IMR-90 (cell line): ENCODE measurements around the gene GUCY1A2. TPM values are rescaled to one million over a fixed set of nuclear protein-coding genes. Genes with fewer than 3 reads are reported as not detected.

Experiments used
- ATAC-seq: fragments of 200-7000 bp; cut with Tn5 transposase; 2 replicates; pipeline ENCODE4 v1.9.1; 2020; ENCODE audit warnings: low read depth, mild to moderate bottlenecking, moderate library complexity
- BruUV-seq: library from RNA; stranded (reverse); fragments of 400-500 nt; replicated peaks from 2 replicates; lab custom pipeline; 2021; lab: Mats Ljungman, UMichigan
- CTCF ChIA-PET: fragments of 300-600 bp; formaldehyde crosslinking; extraction: SDS; loops from one replicate; lab custom pipeline; 2021; ENCODE audit warnings: antibody characterized with exemption; lab: Yijun Ruan, JAX
- POLR2A ChIA-PET: fragments of 300-600 bp; sonication (Branson Sonifier 250); formaldehyde crosslinking; loops from one replicate; lab custom pipeline; 2022; ENCODE audit warnings: antibody characterized with exemption; ENCODE audit not compliant: unreplicated experiment; lab: Charles Lee
- DNase-seq: peaks from one replicate; pipeline ENCODE4 v3.0.0; 2013
- H2AFZ ChIP-seq: replicated peaks from 2 replicates; pipeline ENCODE3; 2013; ENCODE audit warnings: low read length, mild to moderate bottlenecking; ENCODE audit not compliant: poor library complexity
- H2AK5ac ChIP-seq: 2 replicates; pipeline ENCODE4 v1.6.1; 2013; ENCODE audit warnings: low read depth, low read length, inconsistent platforms
- H2AK9ac ChIP-seq: replicated peaks from 2 replicates; pipeline ENCODE3; 2013; ENCODE audit warnings: mild to moderate bottlenecking, low read depth, low read length, moderate library complexity; ENCODE audit not compliant: poor library complexity
- H2BK120ac ChIP-seq: 2 replicates; pipeline ENCODE4 v1.6.1; 2013; ENCODE audit warnings: low read depth, low read length, inconsistent platforms
- H2BK15ac ChIP-seq: 3 replicates; pipeline ENCODE4 v1.6.1; 2013; ENCODE audit warnings: low read depth, low read length, inconsistent platforms
- H2BK20ac ChIP-seq: 2 replicates; pipeline ENCODE4 v1.6.1; 2013; ENCODE audit warnings: low read depth, mild to moderate bottlenecking, inconsistent platforms, low read length, moderate library complexity
- H2BK5ac ChIP-seq: 2 replicates; pipeline ENCODE4 v1.6.1; 2013; ENCODE audit warnings: mild to moderate bottlenecking, low read depth, low read length, inconsistent platforms; ENCODE audit not compliant: poor library complexity, severe bottlenecking
- H3K14ac ChIP-seq: replicated peaks from 2 replicates; pipeline ENCODE4 v1.6.1; 2013; ENCODE audit warnings: low read depth, low read length, inconsistent platforms
- H3K18ac ChIP-seq: 2 replicates; pipeline ENCODE4 v1.6.1; 2013; ENCODE audit warnings: low read depth, low read length, control low read depth
- H3K23ac ChIP-seq: 2 replicates; pipeline ENCODE4 v1.6.1; 2013; ENCODE audit warnings: low read depth, low read length, inconsistent platforms
- H3K27ac ChIP-seq: 2 replicates; pipeline ENCODE4 v1.5.1; 2013; ENCODE audit warnings: mild to moderate bottlenecking, control low read depth, low read length; ENCODE audit not compliant: insufficient read depth
- H3K27me3 ChIP-seq: 2 replicates; pipeline ENCODE4 v1.6.1; 2013; ENCODE audit warnings: low read length; ENCODE audit not compliant: control insufficient read depth, insufficient read depth
- H3K36me3 ChIP-seq: 2 replicates; pipeline ENCODE4 v1.6.1; 2013; ENCODE audit warnings: low read length, mixed read lengths; ENCODE audit not compliant: control insufficient read depth, insufficient read depth
- H3K4ac ChIP-seq: 2 replicates; pipeline ENCODE4 v1.6.1; 2013; ENCODE audit warnings: low read depth, low read length, inconsistent platforms
- H3K4me1 ChIP-seq: 2 replicates; pipeline ENCODE4 v1.6.1; 2013; ENCODE audit warnings: low read length, mixed read lengths; ENCODE audit not compliant: control insufficient read depth, insufficient read depth
- H3K4me2 ChIP-seq: 2 replicates; pipeline ENCODE4 v1.6.1; 2013; ENCODE audit warnings: low read depth, mild to moderate bottlenecking, control low read depth, low read length, moderate library complexity
- H3K4me3 ChIP-seq: 2 replicates; pipeline ENCODE4 v1.5.1; 2013; ENCODE audit warnings: low read depth, mild to moderate bottlenecking, control low read depth, low read length, moderate library complexity; ENCODE audit not compliant: insufficient read depth
- H3K56ac ChIP-seq: 2 replicates; pipeline ENCODE4 v1.6.1; 2013; ENCODE audit warnings: low read length, inconsistent platforms; ENCODE audit not compliant: insufficient read depth; ENCODE audit errors: extremely low read depth
- H3K79me1 ChIP-seq, 2 experiments: 2 replicates each; pipeline ENCODE4 v1.6.1; 2013; ENCODE audit warnings: low read length in 2 of 2, inconsistent platforms in 1 of 2, low read depth in 1 of 2
- H3K9ac ChIP-seq: 2 replicates; pipeline ENCODE4 v1.6.1; 2013; ENCODE audit warnings: low read depth, low read length, control low read depth
- H3K9me1 ChIP-seq: 2 replicates; pipeline ENCODE4 v1.6.1; 2013; ENCODE audit warnings: low read length, inconsistent platforms; ENCODE audit not compliant: insufficient read depth
- H3K9me3 ChIP-seq: 2 replicates; pipeline ENCODE4 v1.6.1; 2013; ENCODE audit warnings: low read length; ENCODE audit not compliant: control insufficient read depth, insufficient read depth
- H4K20me1 ChIP-seq: 2 replicates; pipeline ENCODE4 v1.6.1; 2013; ENCODE audit warnings: low read length, inconsistent platforms; ENCODE audit not compliant: insufficient read depth
- H4K5ac ChIP-seq: 2 replicates; pipeline ENCODE4 v1.6.1; 2013; ENCODE audit warnings: mild to moderate bottlenecking, low read depth, low read length, control low read depth
- H4K8ac ChIP-seq, 2 experiments: 2 replicates each; pipeline ENCODE4 v1.6.1; 2013; ENCODE audit warnings: low read depth in 2 of 2, low read length in 2 of 2, control low read depth in 1 of 2, inconsistent platforms in 1 of 2
- H4K91ac ChIP-seq: 2 replicates; pipeline ENCODE4 v1.6.1; 2013; ENCODE audit warnings: low read depth, low read length, inconsistent platforms; ENCODE audit not compliant: insufficient read depth
- BHLHE40 ChIP-seq: fragments of 150-350 bp; IDR thresholded peaks from 2 replicates; pipeline ENCODE4 v1.6.1; 2016; ENCODE audit warnings: mild to moderate bottlenecking, low read depth, low read length
- CEBPB ChIP-seq: IDR thresholded peaks from 2 replicates; pipeline ENCODE4 v1.6.1; 2012; ENCODE audit warnings: low read depth, low read length, improper control_type of control experiment
- CHD1 ChIP-seq: IDR thresholded peaks from 2 replicates; pipeline ENCODE4 v1.6.1; 2012; ENCODE audit warnings: low read depth, low read length, improper control_type of control experiment
- FOS ChIP-seq: fragments of 150-350 bp; IDR thresholded peaks from 2 replicates; pipeline ENCODE4 v1.6.1; 2016; ENCODE audit warnings: low read depth, low read length
- MAFK ChIP-seq: IDR thresholded peaks from 2 replicates; pipeline ENCODE4 v1.6.1; 2012; ENCODE audit warnings: low read depth, low read length, improper control_type of control experiment
- MXI1 ChIP-seq: IDR thresholded peaks from 2 replicates; pipeline ENCODE4 v1.6.1; 2012; ENCODE audit warnings: low read depth, mild to moderate bottlenecking, low read length, moderate library complexity, borderline replicate concordance
- NFE2L2 ChIP-seq: fragments of 150-350 bp; IDR thresholded peaks from 2 replicates; pipeline ENCODE4 v1.6.1; 2016; ENCODE audit warnings: low read depth, mild to moderate bottlenecking, low read length
- POLR2A ChIP-seq: IDR thresholded peaks from 2 replicates; pipeline ENCODE4 v1.6.1; 2012; ENCODE audit warnings: mild to moderate bottlenecking, low read depth, low read length
- RCOR1 ChIP-seq: IDR thresholded peaks from 2 replicates; pipeline ENCODE4 v1.6.1; 2012; ENCODE audit warnings: mild to moderate bottlenecking, low read length, improper control_type of control experiment; ENCODE audit not compliant: insufficient replicate concordance
- RFX5 ChIP-seq: IDR thresholded peaks from 2 replicates; pipeline ENCODE4 v1.8.0; 2012; ENCODE audit warnings: low read depth, mild to moderate bottlenecking, low read length, moderate library complexity
- SMC3 ChIP-seq: fragments of 150-350 bp; IDR thresholded peaks from 2 replicates; pipeline ENCODE4 v1.6.1; 2016; ENCODE audit warnings: low read depth, mild to moderate bottlenecking, antibody characterized with exemption, low read length, moderate library complexity
- WGBS, 2 experiments: methylation state at CpG; one replicate each; pipeline versions ENCODE4 v1.1.5 to v1.1.7; 2013; ENCODE audit warnings: missing lambda C conversion rate in 2 of 2; ENCODE audit not compliant: insufficient read length in 1 of 2; ENCODE audit errors: extremely low coverage in 2 of 2; 5-methylcytosine and 5-hydroxymethylcytosine counted together
- dilution Hi-C: fragments of 300-500 bp; cut with HindIII; formaldehyde crosslinking; loops from one replicate; pipeline ENCODE4 v1.14.3; 2018; ENCODE audit warnings: low sequenced_read_pairs; ENCODE audit not compliant: unreplicated experiment
- in situ Hi-C: fragments of 300-500 bp; cut with MboI; formaldehyde crosslinking; loops from 3 replicates; pipeline ENCODE4 v1.14.3; 2019; ENCODE audit warnings: low sequenced_read_pairs, inconsistent platforms, mixed read lengths
- intact Hi-C: fragments of 100-400 bp; cut with micrococcal nuclease; formaldehyde crosslinking; loops from 2 replicates; pipeline ENCODE4 v1.10.0; 2022
- polyA plus RNA-seq, 3 experiments: library from polyadenylated mRNA; depleted of rRNA; stranded (reverse); fragments of >200 nt; gene quantifications; 2 replicates each; pipeline ENCODE4 v1.2.3, GENCODE V29; 2012; ENCODE audit warnings: low replicate concordance in 1 of 3
- total RNA-seq: library from RNA; depleted of rRNA; stranded (reverse); fragments of >200 nt; gene quantifications from 2 replicates; pipeline ENCODE4 v1.2.3, GENCODE V29; 2012
- TF ChIP-seq, protein P1 (sequence below): fragments of 150-350 bp; IDR thresholded peaks from 2 replicates; pipeline ENCODE4 v1.6.1; 2017; ENCODE audit warnings: mild to moderate bottlenecking, antibody characterized with exemption, low read length, low read depth
- TF ChIP-seq, protein P2 (sequence below): fragments of 150-350 bp; IDR thresholded peaks from 2 replicates; pipeline ENCODE4 v1.6.1; 2016; ENCODE audit warnings: low read depth, mild to moderate bottlenecking, low read length, moderate library complexity, borderline replicate concordance
- TF ChIP-seq, protein P3 (sequence below): conservative IDR thresholded peaks from 2 replicates; pipeline ENCODE4 v1.5.1; 2012; ENCODE audit warnings: mild to moderate bottlenecking, low read depth, low read length, improper control_type of control experiment

Gene GUCY1A2
- total and polyA plus RNA-seq, 2 of the 4 experiments (the other 2 are of a cell fraction) = under 0.01 to 0.03 TPM

DNA sequence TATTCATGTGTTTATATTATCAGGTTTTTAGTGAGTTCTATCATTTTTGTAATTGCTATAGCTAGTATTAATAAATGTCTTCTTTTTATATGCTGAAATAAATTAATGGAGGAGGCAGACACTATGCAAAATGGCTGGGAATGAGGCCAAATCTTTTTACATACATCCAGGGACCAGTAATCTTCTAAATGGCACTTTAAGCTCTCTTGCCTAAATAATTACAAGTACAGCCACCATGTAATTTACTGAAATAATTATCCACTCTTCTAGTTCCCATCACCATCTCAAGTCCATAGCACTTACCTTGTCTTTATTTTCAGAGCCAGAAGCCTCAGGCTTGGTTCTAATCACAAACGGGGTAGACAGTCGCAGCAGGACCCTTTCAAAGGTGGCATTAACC is 79.1 kb downstream of the GUCY1A2 start:
- Histone ChIP-seq H2AFZ (no peak overlapping the region), H4K8ac (no peak overlapping the region), H3K9ac (no peak overlapping the region), H3K56ac (no peak overlapping the region), H3K4me3 (no peak overlapping the region), H3K27ac (no peak overlapping the region), H2BK15ac (no peak overlapping the region), H3K23ac (no peak overlapping the region), H3K9me3 (no peaks in the 10 kb centered on the region), H3K27me3 (no peaks in the 10 kb centered on the region), H4K91ac (no peak overlapping the region), H3K4me1 (no peaks in the 10 kb centered on the region), H4K20me1 (no peaks in the 10 kb centered on the region), H3K79me1 (no peaks in the 10 kb centered on the region), H3K36me3 (no peaks in the 10 kb centered on the region), H2BK5ac (no peak overlapping the region), H3K4me2 (no peak overlapping the region), H2AK5ac (no peak overlapping the region), H3K18ac (no peak overlapping the region), H4K5ac (no peak overlapping the region), H3K9me1 (no peaks in the 10 kb centered on the region), H2BK120ac (no peak overlapping the region), H2BK20ac (no peak overlapping the region), H2AK9ac (no peak overlapping the region), H3K14ac (no peak overlapping the region), H3K4ac (no peak overlapping the region)
- WGBS, 2 experiments = no CpG with 5 or more reads among the region's 2 CpGs
- no TSS peak for BruUV-seq
- TF ChIP-seq BHLHE40 (no peak), MAFK (no peak), MXI1 (no peak), NFE2L2 (no peak), RCOR1 (no peak), SMC3 (no peak), CEBPB (no peak), FOS (no peak), POLR2A (no peak), CHD1 (no peak), RFX5 (no peak)
- TF ChIP-seq, protein P1, sequence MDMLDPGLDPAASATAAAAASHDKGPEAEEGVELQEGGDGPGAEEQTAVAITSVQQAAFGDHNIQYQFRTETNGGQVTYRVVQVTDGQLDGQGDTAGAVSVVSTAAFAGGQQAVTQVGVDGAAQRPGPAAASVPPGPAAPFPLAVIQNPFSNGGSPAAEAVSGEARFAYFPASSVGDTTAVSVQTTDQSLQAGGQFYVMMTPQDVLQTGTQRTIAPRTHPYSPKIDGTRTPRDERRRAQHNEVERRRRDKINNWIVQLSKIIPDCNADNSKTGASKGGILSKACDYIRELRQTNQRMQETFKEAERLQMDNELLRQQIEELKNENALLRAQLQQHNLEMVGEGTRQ = no peak
- TF ChIP-seq, protein P2, sequence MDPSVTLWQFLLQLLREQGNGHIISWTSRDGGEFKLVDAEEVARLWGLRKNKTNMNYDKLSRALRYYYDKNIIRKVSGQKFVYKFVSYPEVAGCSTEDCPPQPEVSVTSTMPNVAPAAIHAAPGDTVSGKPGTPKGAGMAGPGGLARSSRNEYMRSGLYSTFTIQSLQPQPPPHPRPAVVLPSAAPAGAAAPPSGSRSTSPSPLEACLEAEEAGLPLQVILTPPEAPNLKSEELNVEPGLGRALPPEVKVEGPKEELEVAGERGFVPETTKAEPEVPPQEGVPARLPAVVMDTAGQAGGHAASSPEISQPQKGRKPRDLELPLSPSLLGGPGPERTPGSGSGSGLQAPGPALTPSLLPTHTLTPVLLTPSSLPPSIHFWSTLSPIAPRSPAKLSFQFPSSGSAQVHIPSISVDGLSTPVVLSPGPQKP = no peak
- TF ChIP-seq, protein P3, sequence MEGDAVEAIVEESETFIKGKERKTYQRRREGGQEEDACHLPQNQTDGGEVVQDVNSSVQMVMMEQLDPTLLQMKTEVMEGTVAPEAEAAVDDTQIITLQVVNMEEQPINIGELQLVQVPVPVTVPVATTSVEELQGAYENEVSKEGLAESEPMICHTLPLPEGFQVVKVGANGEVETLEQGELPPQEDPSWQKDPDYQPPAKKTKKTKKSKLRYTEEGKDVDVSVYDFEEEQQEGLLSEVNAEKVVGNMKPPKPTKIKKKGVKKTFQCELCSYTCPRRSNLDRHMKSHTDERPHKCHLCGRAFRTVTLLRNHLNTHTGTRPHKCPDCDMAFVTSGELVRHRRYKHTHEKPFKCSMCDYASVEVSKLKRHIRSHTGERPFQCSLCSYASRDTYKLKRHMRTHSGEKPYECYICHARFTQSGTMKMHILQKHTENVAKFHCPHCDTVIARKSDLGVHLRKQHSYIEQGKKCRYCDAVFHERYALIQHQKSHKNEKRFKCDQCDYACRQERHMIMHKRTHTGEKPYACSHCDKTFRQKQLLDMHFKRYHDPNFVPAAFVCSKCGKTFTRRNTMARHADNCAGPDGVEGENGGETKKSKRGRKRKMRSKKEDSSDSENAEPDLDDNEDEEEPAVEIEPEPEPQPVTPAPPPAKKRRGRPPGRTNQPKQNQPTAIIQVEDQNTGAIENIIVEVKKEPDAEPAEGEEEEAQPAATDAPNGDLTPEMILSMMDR = no peak
- DNase-seq (no peak), ATAC-seq (no peak)
- POLR2A ChIA-PET = no interaction called here
- in situ Hi-C loops (no loop called here), dilution Hi-C loops (no loop called here), intact Hi-C loops (no loop called here)
- CTCF ChIA-PET = no interaction called here
